Measurements from ENCODE around the gene SH3TC1. TPM values are rescaled to one million over a fixed set of nuclear protein-coding genes. Genes with fewer than 3 reads are reported as not detected.

SH3TC1 gene
- total RNA-seq, 2 experiments from 2014 or later, result 11.1 to 18.3 TPM

GRCh38 chr4:8157496-8157895 is 41.6 kb upstream of the SH3TC1 start:
- peaks cover 7% of the 10 kb centered on the region for H3K27me3 Mint-ChIP-seq
- ChIA-PET CTCF (no interaction called here), POLR2A (no interaction called here)

GRCh38 chr4:8157944-8158709 is 41.0 kb upstream of the SH3TC1 start:
- H3K27me3 Mint-ChIP-seq, result peaks cover 7% of the 10 kb centered on the region
- intact Hi-C loops (cut with DNase I, micrococcal nuclease), result loop anchor here (1.0 to 5.0 kb wide), 12 partner anchors 41 to 1249 kb away; partner anchors contain the start of genes AFAP1 (in 2 of the 2), ACOX3 (in 1 of the 2), SH3TC1 (in 1 of the 2) and TBC1D14 (in 1 of the 2)
- CTCF ChIA-PET, result interaction anchor here (2.1 kb wide), 1 partner anchor 18 kb away, joined by 5 read pairs; no protein-coding TSS in a partner anchor
- H3K9me3 Mint-ChIP-seq (ENCODE audit: low read depth), result no peaks in the 10 kb centered on the region
- no peak overlapping the region for H3K27ac Mint-ChIP-seq
- no peaks in the 10 kb centered on the region for H3K36me3 Mint-ChIP-seq (ENCODE audit: low read depth)
- POLR2A ChIA-PET, result no interaction called here
- ATAC-seq (no peak), DNase-seq (no peak)
- H3K4me1 Mint-ChIP-seq, result peaks cover 14% of the 10 kb centered on the region
- peak overlapping the region; percentile 95 for H3K4me3 Mint-ChIP-seq

More at GRCh38 chr4:8157496-8157895, 41.6 kb upstream of the SH3TC1 start:
- H3K9me3 Mint-ChIP-seq (ENCODE audit: low read depth), result no peaks in the 10 kb centered on the region
- ATAC-seq, result no peak
- H3K4me1 Mint-ChIP-seq, result peaks cover 14% of the 10 kb centered on the region
- intact Hi-C loops (cut with DNase I, micrococcal nuclease), result loop anchor here (5.0 kb wide), 2 partner anchors 220 to 300 kb away; partner anchors contain the start of gene AFAP1 (in 1 of the 2)
- H3K27ac Mint-ChIP-seq, result no peak overlapping the region
- no peak overlapping the region for H3K4me3 Mint-ChIP-seq
- no peaks in the 10 kb centered on the region for H3K36me3 Mint-ChIP-seq (ENCODE audit: low read depth)
- peak; percentile 13 for DNase-seq

- Mint-ChIP-seq H3K36me3 (ENCODE audit: low read depth) (no peaks in the 10 kb centered on the region), H3K4me1 (peaks cover 14% of the 10 kb centered on the region), H3K27ac (peak within 1 kb of the TSS; percentile 78), H3K4me3 (peak within 1 kb of the TSS; percentile 95), H3K9me3 (ENCODE audit: low read depth) (no peaks in the 10 kb centered on the region), H3K27me3 (peaks cover 7% of the 10 kb centered on the region)
- DNase-seq, result peak; percentile 99
- peak; percentile 99 for ATAC-seq
- intact Hi-C loops (cut with DNase I, micrococcal nuclease), result loop anchor here (1.0 to 5.0 kb wide), 12 partner anchors 40 to 1250 kb away; partner anchors contain the start of genes AFAP1 (in 2 of the 2), ACOX3 (in 1 of the 2), SH3TC1 (in 1 of the 2) and TBC1D14 (in 1 of the 2)
- POLR2A ChIA-PET, result interaction anchor here (0.6 kb wide), 1 partner anchor 28 kb away, joined by 3 read pairs; no protein-coding TSS in a partner anchor
- CTCF ChIA-PET, result interaction anchor here (0.5 to 2.1 kb wide), 2 partner anchors 18 to 271 kb away, joined by 4 to 5 read pairs; no protein-coding TSS in a partner anchor
Measured at GRCh38 chr4:8158710-8159536, 40.2 kb upstream of the SH3TC1 start, which contains the start of gene ABLIM2. TSS of gene ABLIM2 (minus strand) at chr4:8158813. CDS start at chr4:8158689, 124 bp downstream.

- Mint-ChIP-seq H3K36me3 (ENCODE audit: low read depth) (no peaks in the 10 kb centered on the region), H3K9me3 (ENCODE audit: low read depth) (no peaks in the 10 kb centered on the region), H3K27me3 (peaks cover 7% of the 10 kb centered on the region), H3K27ac (no peak overlapping the region), H3K4me1 (peaks cover 13% of the 10 kb centered on the region), H3K4me3 (peak overlapping the region; percentile 95)
- ChIA-PET POLR2A (interaction anchor here (0.6 kb wide), 1 partner anchor 27 kb away, joined by 3 read pairs; no protein-coding TSS in a partner anchor), CTCF (interaction anchor here (2.1 kb wide), 1 partner anchor 17 kb away, joined by 5 read pairs; no protein-coding TSS in a partner anchor)
- intact Hi-C loops (cut with DNase I, micrococcal nuclease), result loop anchor here (2.0 to 5.0 kb wide), 7 partner anchors 41 to 1251 kb away; partner anchors contain the start of genes AFAP1 (in 1 of the 2) and TBC1D14 (in 1 of the 2)
- ATAC-seq (no peak), DNase-seq (no peak)
Measured at GRCh38 chr4:8159537-8160232, 39.4 kb upstream of the SH3TC1 start.

- no peak for DNase-seq
- Mint-ChIP-seq H3K9me3 (ENCODE audit: low read depth) (no peaks in the 10 kb centered on the region), H3K27ac (no peak overlapping the region), H3K4me1 (peaks cover 12% of the 10 kb centered on the region), H3K36me3 (ENCODE audit: low read depth) (no peaks in the 10 kb centered on the region), H3K27me3 (peaks cover 7% of the 10 kb centered on the region), H3K4me3 (peak overlapping the region; percentile 95)
- ATAC-seq, result no peak
- intact Hi-C loops (cut with DNase I, micrococcal nuclease), result no loop called here
- ChIA-PET CTCF (no interaction called here), POLR2A (no interaction called here)
Measured at GRCh38 chr4:8160233-8160560, 38.9 kb upstream of the SH3TC1 start.

- intact Hi-C loops (cut with DNase I, micrococcal nuclease), result no loop called here
- Mint-ChIP-seq H3K27ac (no peak overlapping the region), H3K9me3 (ENCODE audit: low read depth) (no peaks in the 10 kb centered on the region), H3K4me3 (no peak overlapping the region), H3K36me3 (ENCODE audit: low read depth) (no peaks in the 10 kb centered on the region), H3K27me3 (peaks cover 7% of the 10 kb centered on the region), H3K4me1 (peaks cover 12% of the 10 kb centered on the region)
- CTCF ChIA-PET, result no interaction called here
- DNase-seq, result no peak
- POLR2A ChIA-PET, result no interaction called here
- ATAC-seq, result no peak
Measured at GRCh38 chr4:8160572-8160971, 38.5 kb upstream of the SH3TC1 start.

GRCh38 chr4:8162625-8163024 is 36.5 kb upstream of the SH3TC1 start:
- peaks cover 9% of the 10 kb centered on the region for H3K4me1 Mint-ChIP-seq
- intact Hi-C loops (cut with DNase I, micrococcal nuclease), result no loop called here
- H3K27me3 Mint-ChIP-seq, result no peaks in the 10 kb centered on the region
- H3K9me3 Mint-ChIP-seq (ENCODE audit: low read depth), result no peaks in the 10 kb centered on the region
- DNase-seq (no peak), ATAC-seq (no peak)
- H3K36me3 Mint-ChIP-seq (ENCODE audit: low read depth), result no peaks in the 10 kb centered on the region
- CTCF ChIA-PET, result no interaction called here
- no peak overlapping the region for H3K4me3 Mint-ChIP-seq
- POLR2A ChIA-PET, result no interaction called here
- H3K27ac Mint-ChIP-seq, result no peak overlapping the region

- Mint-ChIP-seq H3K4me3 (no peak overlapping the region), H3K36me3 (ENCODE audit: low read depth) (no peaks in the 10 kb centered on the region), H3K27ac (no peak overlapping the region), H3K4me1 (peaks cover 9% of the 10 kb centered on the region), H3K27me3 (no peaks in the 10 kb centered on the region), H3K9me3 (ENCODE audit: low read depth) (no peaks in the 10 kb centered on the region)
- ChIA-PET CTCF (interaction anchor here (0.7 kb wide), 1 partner anchor 306 kb away, joined by 3 read pairs; no protein-coding TSS in a partner anchor), POLR2A (no interaction called here)
- intact Hi-C loops (cut with DNase I, micrococcal nuclease), result no loop called here
- no peak for ATAC-seq
- DNase-seq, result no peak
Measured at GRCh38 chr4:8163026-8163425, 36.1 kb upstream of the SH3TC1 start.

GRCh38 chr4:8163436-8164193 is 35.5 kb upstream of the SH3TC1 start:
- ATAC-seq, result no peak
- no peaks in the 10 kb centered on the region for H3K27me3 Mint-ChIP-seq
- no peak for DNase-seq
- H3K9me3 Mint-ChIP-seq (ENCODE audit: low read depth), result peaks cover 5% of the 10 kb centered on the region
- ChIA-PET CTCF (interaction anchor here (0.7 kb wide), 1 partner anchor 307 kb away, joined by 3 read pairs; no protein-coding TSS in a partner anchor), POLR2A (no interaction called here)
- peaks cover 9% of the 10 kb centered on the region for H3K4me1 Mint-ChIP-seq
- no peak overlapping the region for H3K27ac Mint-ChIP-seq
- intact Hi-C loops (cut with DNase I, micrococcal nuclease), result no loop called here
- H3K4me3 Mint-ChIP-seq, result no peak overlapping the region
- H3K36me3 Mint-ChIP-seq (ENCODE audit: low read depth), result no peaks in the 10 kb centered on the region

GRCh38 chr4:8164194-8164565 is 34.9 kb upstream of the SH3TC1 start:
- intact Hi-C loops (cut with DNase I, micrococcal nuclease), result no loop called here
- DNase-seq (no peak), ATAC-seq (no peak)
- Mint-ChIP-seq H3K27me3 (no peaks in the 10 kb centered on the region), H3K9me3 (ENCODE audit: low read depth) (peaks cover 5% of the 10 kb centered on the region), H3K27ac (no peak overlapping the region), H3K4me3 (no peak overlapping the region), H3K36me3 (ENCODE audit: low read depth) (no peaks in the 10 kb centered on the region), H3K4me1 (peaks cover 6% of the 10 kb centered on the region)
- CTCF ChIA-PET, result no interaction called here
- POLR2A ChIA-PET, result no interaction called here
